Measurements from ENCODE around the gene PROCR.

DNA sequence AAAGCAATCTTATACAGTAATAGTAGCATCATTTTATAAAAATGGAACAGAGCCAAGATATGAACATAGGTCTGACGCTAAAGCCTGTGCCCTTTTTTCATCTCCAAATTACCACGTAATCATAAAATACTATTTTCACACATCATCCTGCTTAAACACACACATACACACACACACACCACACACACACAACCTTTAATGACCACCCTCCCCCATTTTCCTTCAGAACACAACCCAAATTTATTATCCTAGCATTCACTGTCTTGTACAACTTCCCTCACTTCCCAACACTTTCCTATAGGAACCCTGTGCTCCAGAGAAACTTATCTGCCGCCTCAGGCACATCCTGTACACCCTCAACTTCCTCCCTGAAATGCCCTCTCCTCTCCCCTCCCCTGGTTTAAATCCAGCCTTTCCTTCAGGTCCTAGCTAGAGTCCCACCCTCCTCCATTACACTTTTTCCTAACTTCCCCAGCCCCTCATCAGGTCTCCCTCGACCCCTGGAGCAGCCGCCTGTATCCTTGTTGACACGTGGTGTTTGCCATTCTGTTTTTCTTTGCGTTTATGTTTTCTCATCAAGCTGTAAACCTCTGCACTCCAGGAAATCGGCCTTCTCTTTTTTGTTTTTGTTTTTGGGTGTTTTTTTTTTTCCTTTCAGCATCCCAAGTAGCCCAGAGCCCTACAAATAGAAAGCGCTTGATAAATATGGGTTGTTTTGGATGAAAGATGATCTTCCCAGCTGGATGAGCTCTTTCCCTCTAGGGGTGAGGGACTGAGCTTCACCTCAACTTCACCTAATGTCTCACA, 53.6 kb downstream of the PROCR start:
- TF ChIP-seq ADNP (tag; IDR thresholded peaks at IDR 0.05) (no peak), TAF1 (IDR thresholded peaks at IDR 0.05; ENCODE audit: control insufficient read depth, extremely low read depth, insufficient read depth, low read length, severe bottlenecking) (no peak), SP2 (IDR thresholded peaks at IDR 0.05; ENCODE audit: extremely low read depth, low read depth, low read length, poor library complexity, severe bottlenecking) (no peak), KLF13 (tag; IDR thresholded peaks at IDR 0.05; ENCODE audit: borderline replicate concordance, low read depth) (no peak), SMC3 (conservative IDR thresholded peaks at IDR 0.05; ENCODE audit: insufficient read depth, low read depth, low read length) (no peak)
- TF ChIP-seq, protein P1, sequence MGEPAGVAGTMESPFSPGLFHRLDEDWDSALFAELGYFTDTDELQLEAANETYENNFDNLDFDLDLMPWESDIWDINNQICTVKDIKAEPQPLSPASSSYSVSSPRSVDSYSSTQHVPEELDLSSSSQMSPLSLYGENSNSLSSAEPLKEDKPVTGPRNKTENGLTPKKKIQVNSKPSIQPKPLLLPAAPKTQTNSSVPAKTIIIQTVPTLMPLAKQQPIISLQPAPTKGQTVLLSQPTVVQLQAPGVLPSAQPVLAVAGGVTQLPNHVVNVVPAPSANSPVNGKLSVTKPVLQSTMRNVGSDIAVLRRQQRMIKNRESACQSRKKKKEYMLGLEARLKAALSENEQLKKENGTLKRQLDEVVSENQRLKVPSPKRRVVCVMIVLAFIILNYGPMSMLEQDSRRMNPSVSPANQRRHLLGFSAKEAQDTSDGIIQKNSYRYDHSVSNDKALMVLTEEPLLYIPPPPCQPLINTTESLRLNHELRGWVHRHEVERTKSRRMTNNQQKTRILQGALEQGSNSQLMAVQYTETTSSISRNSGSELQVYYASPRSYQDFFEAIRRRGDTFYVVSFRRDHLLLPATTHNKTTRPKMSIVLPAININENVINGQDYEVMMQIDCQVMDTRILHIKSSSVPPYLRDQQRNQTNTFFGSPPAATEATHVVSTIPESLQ (CRISPR knock-in tag; IDR thresholded peaks at IDR 0.05), result no peak
- TF ChIP-seq, protein P2, sequence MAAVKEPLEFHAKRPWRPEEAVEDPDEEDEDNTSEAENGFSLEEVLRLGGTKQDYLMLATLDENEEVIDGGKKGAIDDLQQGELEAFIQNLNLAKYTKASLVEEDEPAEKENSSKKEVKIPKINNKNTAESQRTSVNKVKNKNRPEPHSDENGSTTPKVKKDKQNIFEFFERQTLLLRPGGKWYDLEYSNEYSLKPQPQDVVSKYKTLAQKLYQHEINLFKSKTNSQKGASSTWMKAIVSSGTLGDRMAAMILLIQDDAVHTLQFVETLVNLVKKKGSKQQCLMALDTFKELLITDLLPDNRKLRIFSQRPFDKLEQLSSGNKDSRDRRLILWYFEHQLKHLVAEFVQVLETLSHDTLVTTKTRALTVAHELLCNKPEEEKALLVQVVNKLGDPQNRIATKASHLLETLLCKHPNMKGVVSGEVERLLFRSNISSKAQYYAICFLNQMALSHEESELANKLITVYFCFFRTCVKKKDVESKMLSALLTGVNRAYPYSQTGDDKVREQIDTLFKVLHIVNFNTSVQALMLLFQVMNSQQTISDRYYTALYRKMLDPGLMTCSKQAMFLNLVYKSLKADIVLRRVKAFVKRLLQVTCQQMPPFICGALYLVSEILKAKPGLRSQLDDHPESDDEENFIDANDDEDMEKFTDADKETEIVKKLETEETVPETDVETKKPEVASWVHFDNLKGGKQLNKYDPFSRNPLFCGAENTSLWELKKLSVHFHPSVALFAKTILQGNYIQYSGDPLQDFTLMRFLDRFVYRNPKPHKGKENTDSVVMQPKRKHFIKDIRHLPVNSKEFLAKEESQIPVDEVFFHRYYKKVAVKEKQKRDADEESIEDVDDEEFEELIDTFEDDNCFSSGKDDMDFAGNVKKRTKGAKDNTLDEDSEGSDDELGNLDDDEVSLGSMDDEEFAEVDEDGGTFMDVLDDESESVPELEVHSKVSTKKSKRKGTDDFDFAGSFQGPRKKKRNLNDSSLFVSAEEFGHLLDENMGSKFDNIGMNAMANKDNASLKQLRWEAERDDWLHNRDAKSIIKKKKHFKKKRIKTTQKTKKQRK (IDR thresholded peaks at IDR 0.05; ENCODE audit: borderline replicate concordance, low read depth, low read length), result no peak
- TF ChIP-seq, protein P3, sequence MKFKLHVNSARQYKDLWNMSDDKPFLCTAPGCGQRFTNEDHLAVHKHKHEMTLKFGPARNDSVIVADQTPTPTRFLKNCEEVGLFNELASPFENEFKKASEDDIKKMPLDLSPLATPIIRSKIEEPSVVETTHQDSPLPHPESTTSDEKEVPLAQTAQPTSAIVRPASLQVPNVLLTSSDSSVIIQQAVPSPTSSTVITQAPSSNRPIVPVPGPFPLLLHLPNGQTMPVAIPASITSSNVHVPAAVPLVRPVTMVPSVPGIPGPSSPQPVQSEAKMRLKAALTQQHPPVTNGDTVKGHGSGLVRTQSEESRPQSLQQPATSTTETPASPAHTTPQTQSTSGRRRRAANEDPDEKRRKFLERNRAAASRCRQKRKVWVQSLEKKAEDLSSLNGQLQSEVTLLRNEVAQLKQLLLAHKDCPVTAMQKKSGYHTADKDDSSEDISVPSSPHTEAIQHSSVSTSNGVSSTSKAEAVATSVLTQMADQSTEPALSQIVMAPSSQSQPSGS (CRISPR knock-in tag; IDR thresholded peaks at IDR 0.05), result no peak
